Measurements from ENCODE around the gene IL31RA.

Gene IL31RA

GRCh38 chr5:55900068-55900467, 48.9 kb downstream of the IL31RA start:
- ATAC-seq (replicated peaks), result peak in 1 of 2 donors; percentile 17

GRCh38 chr5:55900776-55901175, 49.6 kb downstream of the IL31RA start:
- no peak for ATAC-seq (replicated peaks)

More at GRCh38 chr5:55900068-55900467, 48.9 kb downstream of the IL31RA start:
- H3K36me3 Mint-ChIP-seq, result no peaks in the 10 kb centered on the region
- no peak overlapping the region for H3K27ac Mint-ChIP-seq
- peaks cover 0 to 2% of the 10 kb centered on the region in 2 donors for H3K9me3 Mint-ChIP-seq
- peaks cover 22 to 32% of the 10 kb centered on the region in 2 donors for H3K4me1 Mint-ChIP-seq
- no peak overlapping the region for H3K4me3 Mint-ChIP-seq
- no peak for DNase-seq
- peaks cover 32% of the 10 kb centered on the region in 2 donors for H3K27me3 Mint-ChIP-seq

GRCh38 chr5:55902696-55903095, 51.5 kb downstream of the IL31RA start:
- Mint-ChIP-seq H3K27ac (peak overlapping the region; percentile 47), H3K4me3 (peak overlapping the region in 1 of 2 donors; percentile 39)

More at GRCh38 chr5:55900776-55901175, 49.6 kb downstream of the IL31RA start:
- peaks cover 0 to 2% of the 10 kb centered on the region in 2 donors for H3K9me3 Mint-ChIP-seq
- no peaks in the 10 kb centered on the region for H3K36me3 Mint-ChIP-seq
- H3K4me1 Mint-ChIP-seq, result peaks cover 22 to 32% of the 10 kb centered on the region in 2 donors
- no peak overlapping the region for H3K4me3 Mint-ChIP-seq
- no peak for DNase-seq
- peaks cover 33 to 36% of the 10 kb centered on the region in 2 donors for H3K27me3 Mint-ChIP-seq
- H3K27ac Mint-ChIP-seq, result no peak overlapping the region

GRCh38 chr5:55903121-55903701, 52.1 kb downstream of the IL31RA start:
- H3K36me3 Mint-ChIP-seq, result no peaks in the 10 kb centered on the region
- peaks cover 19 to 22% of the 10 kb centered on the region in 2 donors for H3K27me3 Mint-ChIP-seq
- H3K9me3 Mint-ChIP-seq, result no peaks in the 10 kb centered on the region
- peaks cover 19 to 23% of the 10 kb centered on the region in 2 donors for H3K4me1 Mint-ChIP-seq
- peak overlapping the region; percentile 47 for H3K27ac Mint-ChIP-seq
- peak overlapping the region; percentile 39 to 55 for H3K4me3 Mint-ChIP-seq
- DNase-seq (peak; percentile 71), ATAC-seq (replicated peaks) (peak; percentile 97 to 99)

More at GRCh38 chr5:55902696-55903095, 51.5 kb downstream of the IL31RA start:
- Mint-ChIP-seq H3K9me3 (no peaks in the 10 kb centered on the region), H3K4me1 (peaks cover 19 to 25% of the 10 kb centered on the region in 2 donors), H3K27me3 (peaks cover 22 to 27% of the 10 kb centered on the region in 2 donors), H3K36me3 (no peaks in the 10 kb centered on the region)
- ATAC-seq (replicated peaks) (no peak), DNase-seq (no peak)

GRCh38 chr5:55904152-55904551, 53.0 kb downstream of the IL31RA start:
- Mint-ChIP-seq H3K4me1 (peaks cover 19 to 23% of the 10 kb centered on the region in 2 donors), H3K36me3 (no peaks in the 10 kb centered on the region), H3K4me3 (no peak overlapping the region), H3K9me3 (no peaks in the 10 kb centered on the region), H3K27me3 (peaks cover 19 to 22% of the 10 kb centered on the region in 2 donors), H3K27ac (peak overlapping the region; percentile 37)
- ATAC-seq (replicated peaks) (peak in 1 of 2 donors; percentile 15), DNase-seq (no peak)

GRCh38 chr5:55905251-55905650, 54.1 kb downstream of the IL31RA start:
- Mint-ChIP-seq H3K9me3 (no peaks in the 10 kb centered on the region), H3K27ac (peak overlapping the region; percentile 26), H3K36me3 (no peaks in the 10 kb centered on the region), H3K4me1 (peaks cover 14 to 22% of the 10 kb centered on the region in 2 donors), H3K4me3 (no peak overlapping the region), H3K27me3 (peaks cover 14 to 19% of the 10 kb centered on the region in 2 donors)
- ATAC-seq (replicated peaks) (no peak), DNase-seq (no peak)

GRCh38 chr5:55907927-55908326, 56.8 kb downstream of the IL31RA start:
- no peak for DNase-seq
- Mint-ChIP-seq H3K36me3 (no peaks in the 10 kb centered on the region), H3K27me3 (peaks cover 8 to 12% of the 10 kb centered on the region in 2 donors), H3K4me3 (no peak overlapping the region), H3K9me3 (no peaks in the 10 kb centered on the region), H3K27ac (no peak overlapping the region), H3K4me1 (peaks cover 12 to 15% of the 10 kb centered on the region in 2 donors)
- no peak for ATAC-seq (replicated peaks)

- DNase-seq (no peak), ATAC-seq (replicated peaks) (no peak)
- Mint-ChIP-seq H3K4me1 (peaks cover 5 to 6% of the 10 kb centered on the region in 2 donors), H3K36me3 (no peaks in the 10 kb centered on the region), H3K27ac (no peak overlapping the region), H3K27me3 (peaks cover 8 to 12% of the 10 kb centered on the region in 2 donors), H3K9me3 (no peaks in the 10 kb centered on the region), H3K4me3 (no peak overlapping the region)
These were observed 57.6 kb downstream of the IL31RA start for GRCh38 chr5:55908804-55909203.

- no peaks in the 10 kb centered on the region for H3K27me3 Mint-ChIP-seq
- H3K4me1 Mint-ChIP-seq, result no peaks in the 10 kb centered on the region
- H3K9me3 Mint-ChIP-seq, result no peaks in the 10 kb centered on the region
- no peak overlapping the region for H3K4me3 Mint-ChIP-seq
- ATAC-seq (replicated peaks), result no peak
- H3K27ac Mint-ChIP-seq, result no peak overlapping the region
- DNase-seq, result no peak
- H3K36me3 Mint-ChIP-seq, result no peaks in the 10 kb centered on the region
These were observed 60.9 kb downstream of the IL31RA start for GRCh38 chr5:55911784-55912653.

GRCh38 chr5:55913466-55914413, 62.6 kb downstream of the IL31RA start:
- no peak for ATAC-seq (replicated peaks)
- no peak for DNase-seq
- Mint-ChIP-seq H3K36me3 (no peaks in the 10 kb centered on the region), H3K27me3 (no peaks in the 10 kb centered on the region), H3K4me3 (no peak overlapping the region), H3K27ac (no peak overlapping the region), H3K4me1 (peaks cover 0 to 5% of the 10 kb centered on the region in 2 donors), H3K9me3 (no peaks in the 10 kb centered on the region)

- no peak for ATAC-seq (replicated peaks)
- H3K36me3 Mint-ChIP-seq, result no peaks in the 10 kb centered on the region
- no peaks in the 10 kb centered on the region for H3K27me3 Mint-ChIP-seq
- no peaks in the 10 kb centered on the region for H3K9me3 Mint-ChIP-seq
- no peak overlapping the region for H3K4me3 Mint-ChIP-seq
- H3K4me1 Mint-ChIP-seq, result peaks cover 5 to 15% of the 10 kb centered on the region in 2 donors
- no peak for DNase-seq
- no peak overlapping the region for H3K27ac Mint-ChIP-seq
These were observed 63.8 kb downstream of the IL31RA start for GRCh38 chr5:55914971-55915370.

- peaks cover 8 to 19% of the 10 kb centered on the region in 2 donors for H3K4me1 Mint-ChIP-seq
- no peaks in the 10 kb centered on the region for H3K27me3 Mint-ChIP-seq
- H3K4me3 Mint-ChIP-seq, result no peak overlapping the region
- ATAC-seq (replicated peaks) (no peak), DNase-seq (no peak)
- no peak overlapping the region for H3K27ac Mint-ChIP-seq
- no peaks in the 10 kb centered on the region for H3K36me3 Mint-ChIP-seq
- no peaks in the 10 kb centered on the region for H3K9me3 Mint-ChIP-seq
These were observed 64.6 kb downstream of the IL31RA start for GRCh38 chr5:55915783-55916182.

GRCh38 chr5:55916986-55917385, 65.8 kb downstream of the IL31RA start:
- ATAC-seq (replicated peaks) (no peak), DNase-seq (no peak)
- no peaks in the 10 kb centered on the region for H3K27me3 Mint-ChIP-seq
- no peaks in the 10 kb centered on the region for H3K36me3 Mint-ChIP-seq
- no peak overlapping the region for H3K4me3 Mint-ChIP-seq
- peaks cover 8 to 19% of the 10 kb centered on the region in 2 donors for H3K4me1 Mint-ChIP-seq
- H3K9me3 Mint-ChIP-seq, result no peaks in the 10 kb centered on the region
- H3K27ac Mint-ChIP-seq, result no peak overlapping the region

Data from stimulated activated naive B cell treated with anti-CD40 and anti-IgM and Interleukin-4, amounts not matched to agents 10 μg/mL and 1 μg/mL and 100 μg/mL, for 72 hours (primary cell).